Kidney (tissue), 14 donors: Measurements from ENCODE around the gene LTO1. TPM values are rescaled to one million over a fixed set of nuclear protein-coding genes. Genes with fewer than 3 reads are reported as not detected.
"Not testable (repeated sequence)": the region's sequence is repeated elsewhere in the genome, so short reads cannot be mapped to it uniquely, and the experiment has no call there.

Experiments used
- DNase-seq, 5 donors: peaks; one replicate each; pipeline ENCODE4 v3.0.0-alpha.2; 2013 to 2020
- FAIRE-seq: peaks from 2 replicates; lab custom pipeline; 2012; peaks lifted over from hg19 to GRCh38; lab: Jason Lieb, UNC
- H3K27ac ChIP-seq, 2 donors: one replicate each; pipeline ENCODE4 v1.7.0; 2013; ENCODE audit warnings: low read depth in 2 of 2, low read length in 2 of 2, inconsistent platforms in 1 of 2
- H3K27me3 ChIP-seq: one replicate; pipeline ENCODE4 v1.7.1; 2013; ENCODE audit warnings: low read length, inconsistent platforms; ENCODE audit not compliant: control insufficient read depth, insufficient read depth
- H3K36me3 ChIP-seq, 3 donors: one replicate each; pipeline versions ENCODE4 v1.7.0 to v1.7.1; 2013; ENCODE audit warnings: low read length in 3 of 3, control low read depth in 1 of 3, inconsistent platforms in 1 of 3; ENCODE audit not compliant: insufficient read depth in 3 of 3, control insufficient read depth in 2 of 3
- H3K4me1 ChIP-seq, 3 donors: one replicate each; pipeline versions ENCODE4 v1.7.0 to v1.7.1; 2013; ENCODE audit warnings: low read length in 3 of 3, inconsistent platforms in 1 of 3, low read depth in 1 of 3; ENCODE audit not compliant: control insufficient read depth in 2 of 3, insufficient read depth in 2 of 3
- H3K4me3 ChIP-seq, 3 donors: one replicate each; pipeline versions ENCODE4 v1.7.0 to v1.8.1; 2013; ENCODE audit warnings: low read length in 3 of 3, control low read depth in 1 of 3, inconsistent platforms in 1 of 3
- H3K9ac ChIP-seq, 3 donors: one replicate each; pipeline versions ENCODE4 v1.7.0 to v1.7.1; 2013; ENCODE audit warnings: low read length in 3 of 3, control low read depth in 1 of 3, inconsistent platforms in 1 of 3
- H3K9me3 ChIP-seq, 3 donors: one replicate each; pipeline versions ENCODE4 v1.7.0 to v1.7.1; 2013; ENCODE audit warnings: low read length in 3 of 3, control low read depth in 1 of 3, inconsistent platforms in 1 of 3; ENCODE audit not compliant: control insufficient read depth in 2 of 3, insufficient read depth in 1 of 3
- intact Hi-C: fragments of 100-400 bp; cut with DNase I; formaldehyde crosslinking; loops from one replicate; pipeline ENCODE4 v1.11.1; 2022
- polyA plus RNA-seq: library from polyadenylated mRNA; stranded (reverse); fragments of 350-450 nt; fragmentation: Illumina TruSeq; extraction: RNeasy Lipid Tissue Mini Kit (QIAGEN cat#74804); gene quantifications from one replicate; pipeline ENCODE4 v1.2.3, GENCODE V29; 2014; ENCODE audit warnings: low read depth, low replicate concordance; ENCODE audit not compliant: insufficient read depth
- total RNA-seq: library from RNA; stranded (reverse); fragmentation: NEBNext Ultra II Directional; extraction: Animal tissue kit (Norgen Biotek cat#: 25700); gene quantifications from one replicate; pipeline ENCODE4 v1.2.1, GENCODE V29; 2021
- TF ChIP-seq, protein P1 (sequence below): IDR thresholded peaks from 3 replicates; pipeline ENCODE4 v1.5.1; 2012; ENCODE audit warnings: mild to moderate bottlenecking, moderate library complexity, borderline replicate concordance; ENCODE audit not compliant: insufficient read depth; ENCODE audit errors: extremely low read depth
- donor health status: control.
- donor health status: control.
- donor health status: control.
- donor health status: control.
- donor health status: control.
- donor health status: DM: yes; HTN: yes; CAD: no.
- donor health status: Normal renal cell carcinoma (clear cell type).

The LTO1 gene
- total and polyA plus RNA-seq, 2 donors from 2014 or later: 14.6 to 21.9 TPM

DNA sequence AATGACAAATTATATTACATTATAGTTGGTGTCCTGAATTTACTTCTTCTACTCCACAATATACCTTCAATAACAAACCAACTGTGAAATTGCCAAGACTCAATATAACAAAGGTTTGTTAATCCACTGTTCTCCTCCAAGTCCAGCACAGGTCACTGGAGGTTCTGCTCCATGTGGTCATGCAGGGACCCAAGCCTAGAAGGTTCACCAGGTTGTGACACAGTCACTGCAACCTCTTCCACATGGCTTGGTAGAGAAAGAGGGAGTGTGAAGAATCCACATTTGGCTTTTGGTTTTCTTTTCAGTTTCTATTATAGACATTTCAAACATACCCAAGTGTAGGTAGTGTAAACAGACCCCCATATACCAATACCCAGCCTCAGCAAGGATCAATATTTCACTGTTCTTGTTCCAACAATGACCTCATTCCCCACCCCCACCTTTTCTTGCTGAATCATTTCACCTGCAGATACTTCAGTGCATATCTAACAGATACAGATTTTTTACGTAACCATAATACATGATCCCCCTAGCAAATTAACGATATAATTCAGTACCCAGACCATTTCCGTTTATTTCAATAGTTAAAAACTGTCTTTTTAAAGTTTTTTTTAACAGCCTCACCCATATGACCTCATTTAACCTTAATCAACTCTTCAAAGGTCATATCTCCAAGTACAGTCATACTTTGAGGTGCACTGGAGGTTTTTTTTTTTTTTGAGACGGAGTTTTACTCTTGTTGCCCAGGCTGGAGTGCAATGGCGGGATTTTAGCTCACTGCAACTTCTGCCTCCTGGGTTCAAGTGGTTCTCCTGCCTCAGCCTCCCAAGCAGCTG lies 14.5 kb upstream of the LTO1 start:
- Histone ChIP-seq H3K9ac (no peak overlapping the region), H3K4me3 (no peak overlapping the region), H3K27ac (no peak overlapping the region), H3K27me3 (no peaks in the 10 kb centered on the region), H3K36me3 (no peaks in the 10 kb centered on the region), H3K4me1 (no peaks in the 10 kb centered on the region), H3K9me3 (no peaks in the 10 kb centered on the region)
- DNase-seq: no peak
- FAIRE-seq: no peak
- intact Hi-C loops: loop anchor here (10.0 kb wide), 1 partner anchor 505 kb away; no protein-coding TSS in a partner anchor
- TF ChIP-seq, protein P1, sequence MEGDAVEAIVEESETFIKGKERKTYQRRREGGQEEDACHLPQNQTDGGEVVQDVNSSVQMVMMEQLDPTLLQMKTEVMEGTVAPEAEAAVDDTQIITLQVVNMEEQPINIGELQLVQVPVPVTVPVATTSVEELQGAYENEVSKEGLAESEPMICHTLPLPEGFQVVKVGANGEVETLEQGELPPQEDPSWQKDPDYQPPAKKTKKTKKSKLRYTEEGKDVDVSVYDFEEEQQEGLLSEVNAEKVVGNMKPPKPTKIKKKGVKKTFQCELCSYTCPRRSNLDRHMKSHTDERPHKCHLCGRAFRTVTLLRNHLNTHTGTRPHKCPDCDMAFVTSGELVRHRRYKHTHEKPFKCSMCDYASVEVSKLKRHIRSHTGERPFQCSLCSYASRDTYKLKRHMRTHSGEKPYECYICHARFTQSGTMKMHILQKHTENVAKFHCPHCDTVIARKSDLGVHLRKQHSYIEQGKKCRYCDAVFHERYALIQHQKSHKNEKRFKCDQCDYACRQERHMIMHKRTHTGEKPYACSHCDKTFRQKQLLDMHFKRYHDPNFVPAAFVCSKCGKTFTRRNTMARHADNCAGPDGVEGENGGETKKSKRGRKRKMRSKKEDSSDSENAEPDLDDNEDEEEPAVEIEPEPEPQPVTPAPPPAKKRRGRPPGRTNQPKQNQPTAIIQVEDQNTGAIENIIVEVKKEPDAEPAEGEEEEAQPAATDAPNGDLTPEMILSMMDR: no peak

DNA sequence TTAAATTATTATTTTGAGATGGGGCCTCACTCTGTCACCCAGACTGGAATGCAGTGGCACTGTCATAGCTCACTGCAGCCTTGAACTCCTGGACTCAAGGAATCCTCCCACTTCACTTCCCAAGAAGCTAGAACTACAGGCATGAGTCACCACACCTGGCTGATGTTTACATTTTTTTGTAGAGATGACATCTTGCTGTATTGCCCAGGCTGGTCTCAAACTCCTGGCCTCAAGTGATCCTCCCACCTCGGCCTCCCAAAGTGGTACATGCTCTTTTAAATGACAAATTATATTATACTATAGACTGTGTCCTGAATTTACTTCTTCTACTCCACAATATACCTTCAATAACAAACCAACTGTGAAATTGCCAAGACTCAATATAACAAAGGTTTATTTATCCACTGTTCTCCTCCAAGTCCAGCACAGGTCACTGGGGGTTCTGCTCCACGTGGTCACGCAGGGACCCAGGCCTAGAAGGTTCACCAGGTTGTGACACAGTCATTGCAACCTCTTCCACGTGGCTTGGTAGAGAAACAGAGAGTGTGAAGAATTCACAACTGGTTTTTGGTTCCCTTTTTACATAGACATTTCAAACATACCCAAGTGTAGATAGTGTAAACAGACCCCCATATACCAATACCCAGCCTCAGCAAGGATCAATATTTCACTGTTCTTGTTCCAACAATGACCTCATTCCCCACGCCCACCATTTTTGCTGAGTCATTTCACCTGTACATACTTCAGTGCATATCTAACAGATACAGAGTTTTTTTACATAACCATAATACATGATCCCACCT lies 13.0 kb upstream of the LTO1 start:
- H3K27ac ChIP-seq, FAIRE-seq, DNase-seq, H3K9me3 ChIP-seq, intact Hi-C loops, H3K36me3 ChIP-seq, H3K4me1 ChIP-seq, H3K27me3 ChIP-seq, H3K9ac ChIP-seq, H3K4me3 ChIP-seq: not testable (repeated sequence)

DNA sequence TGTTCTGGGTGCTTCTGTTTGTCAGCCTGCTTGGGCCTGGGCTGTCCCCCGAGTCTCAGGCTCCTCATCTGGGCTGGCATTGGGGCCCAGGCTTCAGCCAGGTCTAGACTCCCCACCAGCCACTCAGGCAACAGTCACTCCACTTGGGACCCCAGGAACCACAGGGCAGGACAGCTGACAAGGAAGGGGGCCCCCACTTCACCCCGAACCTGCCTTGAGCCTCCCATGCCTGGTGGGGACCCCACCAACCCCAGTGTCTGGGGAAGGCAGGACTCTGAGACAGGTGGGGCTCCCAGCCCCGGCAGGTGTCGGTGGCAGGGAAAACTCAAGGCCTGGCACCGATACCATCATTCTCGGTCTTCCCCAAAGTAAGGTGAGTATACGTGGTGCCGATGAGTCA lies 11.7 kb upstream of the LTO1 start:
- H3K36me3 ChIP-seq: no peaks in the 10 kb centered on the region
- DNase-seq (no peak), FAIRE-seq (no peak)
- TF ChIP-seq, protein P1: no peak
- H3K9me3 ChIP-seq: no peaks in the 10 kb centered on the region
- intact Hi-C loops: no loop called here
- no peaks in the 10 kb centered on the region for H3K4me1 ChIP-seq
- no peak overlapping the region for H3K27ac ChIP-seq
- H3K4me3 ChIP-seq: no peak overlapping the region
- no peak overlapping the region for H3K9ac ChIP-seq
- no peaks in the 10 kb centered on the region for H3K27me3 ChIP-seq

DNA sequence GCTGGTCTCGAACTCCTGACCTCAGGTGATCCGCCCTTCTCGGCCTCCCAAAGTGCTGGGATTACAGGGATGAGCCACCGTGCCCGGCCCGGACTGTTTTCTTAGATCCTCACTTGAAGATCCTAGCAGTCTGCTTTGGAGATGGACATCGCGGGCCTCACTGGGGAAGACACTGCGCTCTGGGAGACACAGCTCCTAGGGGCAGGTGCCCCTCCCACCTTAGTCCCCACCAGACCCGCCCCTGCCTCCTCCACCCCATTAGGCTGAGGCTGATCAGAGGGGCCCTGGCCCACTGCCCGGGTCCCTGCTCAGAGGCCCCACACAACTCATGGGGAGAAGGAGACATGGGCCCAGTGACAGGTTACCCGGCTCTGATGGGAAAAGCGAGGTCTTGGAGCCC lies 11.3 kb upstream of the LTO1 start:
- H3K4me1 ChIP-seq: no peaks in the 10 kb centered on the region
- no peaks in the 10 kb centered on the region for H3K36me3 ChIP-seq
- H3K27me3 ChIP-seq: no peaks in the 10 kb centered on the region
- no peak overlapping the region for H3K27ac ChIP-seq
- no peak for DNase-seq
- intact Hi-C loops: no loop called here
- H3K9ac ChIP-seq: no peak overlapping the region
- no peaks in the 10 kb centered on the region for H3K9me3 ChIP-seq
- no peak overlapping the region for H3K4me3 ChIP-seq
- TF ChIP-seq, protein P1: no peak
- FAIRE-seq: no peak
